SU-DHL-6 (cell line): ENCODE measurements around the gene EIF5A2.
"Not testable (repeated sequence)": the region's sequence is repeated elsewhere in the genome, so short reads cannot be mapped to it uniquely, and the experiment has no call there.

Experiments used
- H2AFZ ChIP-seq: fragments of 200-600 bp; sonication (generic); 2 replicates; pipeline ENCODE4 v1.6.1; 2014; ENCODE audit warnings: low read depth, mild to moderate bottlenecking, moderate library complexity, mixed read lengths, antibody characterized with exemption, low read length; ENCODE audit not compliant: severe bottlenecking
- H3F3A ChIP-seq: fragments of 200-600 bp; shearing (Covaris generic); 2 replicates; pipeline ENCODE4 v1.6.0; 2016; ENCODE audit warnings: antibody characterized with exemption, mild to moderate bottlenecking; ENCODE audit not compliant: insufficient read depth
- H3K27ac ChIP-seq: fragments of 200-600 bp; sonication (generic); 2 replicates; pipeline ENCODE4 v1.5.1; 2016; ENCODE audit warnings: low read depth, mild to moderate bottlenecking, low read length, moderate library complexity, mixed read lengths
- H3K27me3 ChIP-seq: fragments of 200-600 bp; sonication (generic), shearing (Covaris generic); 2 replicates; pipeline ENCODE4 v1.6.0; 2014; ENCODE audit warnings: mild to moderate bottlenecking, low read length
- H3K36me3 ChIP-seq: fragments of 200-600 bp; sonication (generic); 2 replicates; pipeline ENCODE4 v1.6.1; 2014; ENCODE audit warnings: mild to moderate bottlenecking, low read length, mixed read lengths
- H3K4me2 ChIP-seq: fragments of 300-600, 200-600 bp; shearing (Covaris generic), sonication (generic); 2 replicates; pipeline ENCODE4 v1.6.0; 2014; ENCODE audit warnings: low read length, low read depth, mild to moderate bottlenecking; ENCODE audit not compliant: poor library complexity, severe bottlenecking
- H3K4me3 ChIP-seq: fragments of 200-600 bp; sonication (generic); 2 replicates; pipeline ENCODE4 v1.5.1; 2014; ENCODE audit warnings: antibody characterized with exemption, low read length, mild to moderate bottlenecking, mixed read lengths; ENCODE audit not compliant: insufficient read depth, poor library complexity, severe bottlenecking
- H3K79me2 ChIP-seq: fragments of 200-600 bp; sonication (generic); 2 replicates; pipeline ENCODE4 v1.6.1; 2014; ENCODE audit warnings: mild to moderate bottlenecking, low read length, moderate library complexity; ENCODE audit not compliant: insufficient read depth
- H3K9ac ChIP-seq: fragments of 200-600 bp; sonication (generic); 2 replicates; pipeline ENCODE4 v1.7.0; 2014; ENCODE audit warnings: mild to moderate bottlenecking, low read length
- H3K9me2 ChIP-seq: fragments of 200-600 bp; sonication (generic); replicated peaks from 2 replicates; pipeline ENCODE4 v1.6.1; 2014; ENCODE audit warnings: low read length; ENCODE audit not compliant: insufficient read depth
- H3K9me3 ChIP-seq: fragments of 200-600 bp; sonication (generic); 2 replicates; pipeline ENCODE4 v1.6.1; 2014; ENCODE audit warnings: low read length, mixed read lengths; ENCODE audit not compliant: insufficient read depth
- H4K20me1 ChIP-seq: fragments of 200-600 bp; sonication (generic); 2 replicates; pipeline ENCODE4 v1.6.1; 2014; ENCODE audit warnings: low read depth, mild to moderate bottlenecking, antibody characterized with exemption, low read length, moderate library complexity, mixed read lengths
- EZH2phosphoT487 ChIP-seq: fragments of 200-600 bp; sonication (generic), shearing (Covaris generic); conservative IDR thresholded peaks from 2 replicates; pipeline ENCODE4 v1.6.1; 2018; ENCODE audit warnings: mild to moderate bottlenecking, antibody characterized with exemption, low read length, moderate library complexity, mixed read lengths
- TF ChIP-seq, protein P1 (sequence below): fragments of 200-600 bp; sonication (generic); IDR thresholded peaks from one replicate; pipeline ENCODE4 v1.5.1; 2017; ENCODE audit warnings: antibody characterized with exemption, mild to moderate bottlenecking, low read length, moderate library complexity; ENCODE audit not compliant: insufficient read depth, poor library complexity, severe bottlenecking

EIF5A2 gene

GRCh38 chr3:170877311-170877710, 31.1 kb downstream of the EIF5A2 start:
- H3K4me3 ChIP-seq, H3K4me2 ChIP-seq, H3K9me2 ChIP-seq, H3K9me3 ChIP-seq, H3K79me2 ChIP-seq, H2AFZ ChIP-seq, H3K36me3 ChIP-seq, H4K20me1 ChIP-seq, H3F3A ChIP-seq, H3K27me3 ChIP-seq, H3K9ac ChIP-seq, H3K27ac ChIP-seq: not testable (repeated sequence)

GRCh38 chr3:170876537-170876936, 31.9 kb downstream of the EIF5A2 start:
- no peak overlapping the region for H2AFZ ChIP-seq
- no peak for TF ChIP-seq EZH2phosphoT487
- TF ChIP-seq, protein P1, sequence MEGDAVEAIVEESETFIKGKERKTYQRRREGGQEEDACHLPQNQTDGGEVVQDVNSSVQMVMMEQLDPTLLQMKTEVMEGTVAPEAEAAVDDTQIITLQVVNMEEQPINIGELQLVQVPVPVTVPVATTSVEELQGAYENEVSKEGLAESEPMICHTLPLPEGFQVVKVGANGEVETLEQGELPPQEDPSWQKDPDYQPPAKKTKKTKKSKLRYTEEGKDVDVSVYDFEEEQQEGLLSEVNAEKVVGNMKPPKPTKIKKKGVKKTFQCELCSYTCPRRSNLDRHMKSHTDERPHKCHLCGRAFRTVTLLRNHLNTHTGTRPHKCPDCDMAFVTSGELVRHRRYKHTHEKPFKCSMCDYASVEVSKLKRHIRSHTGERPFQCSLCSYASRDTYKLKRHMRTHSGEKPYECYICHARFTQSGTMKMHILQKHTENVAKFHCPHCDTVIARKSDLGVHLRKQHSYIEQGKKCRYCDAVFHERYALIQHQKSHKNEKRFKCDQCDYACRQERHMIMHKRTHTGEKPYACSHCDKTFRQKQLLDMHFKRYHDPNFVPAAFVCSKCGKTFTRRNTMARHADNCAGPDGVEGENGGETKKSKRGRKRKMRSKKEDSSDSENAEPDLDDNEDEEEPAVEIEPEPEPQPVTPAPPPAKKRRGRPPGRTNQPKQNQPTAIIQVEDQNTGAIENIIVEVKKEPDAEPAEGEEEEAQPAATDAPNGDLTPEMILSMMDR, result no peak
- no peaks in the 10 kb centered on the region for H3F3A ChIP-seq
- H3K27ac ChIP-seq, result no peak overlapping the region
- H3K9me2 ChIP-seq, result no peaks in the 10 kb centered on the region
- H3K36me3 ChIP-seq, result no peaks in the 10 kb centered on the region
- no peaks in the 10 kb centered on the region for H3K9me3 ChIP-seq
- no peak overlapping the region for H3K9ac ChIP-seq
- no peaks in the 10 kb centered on the region for H3K27me3 ChIP-seq
- no peaks in the 10 kb centered on the region for H3K79me2 ChIP-seq
- no peak overlapping the region for H3K4me3 ChIP-seq
- H4K20me1 ChIP-seq, result no peaks in the 10 kb centered on the region
- H3K4me2 ChIP-seq, result no peak overlapping the region

DNA sequence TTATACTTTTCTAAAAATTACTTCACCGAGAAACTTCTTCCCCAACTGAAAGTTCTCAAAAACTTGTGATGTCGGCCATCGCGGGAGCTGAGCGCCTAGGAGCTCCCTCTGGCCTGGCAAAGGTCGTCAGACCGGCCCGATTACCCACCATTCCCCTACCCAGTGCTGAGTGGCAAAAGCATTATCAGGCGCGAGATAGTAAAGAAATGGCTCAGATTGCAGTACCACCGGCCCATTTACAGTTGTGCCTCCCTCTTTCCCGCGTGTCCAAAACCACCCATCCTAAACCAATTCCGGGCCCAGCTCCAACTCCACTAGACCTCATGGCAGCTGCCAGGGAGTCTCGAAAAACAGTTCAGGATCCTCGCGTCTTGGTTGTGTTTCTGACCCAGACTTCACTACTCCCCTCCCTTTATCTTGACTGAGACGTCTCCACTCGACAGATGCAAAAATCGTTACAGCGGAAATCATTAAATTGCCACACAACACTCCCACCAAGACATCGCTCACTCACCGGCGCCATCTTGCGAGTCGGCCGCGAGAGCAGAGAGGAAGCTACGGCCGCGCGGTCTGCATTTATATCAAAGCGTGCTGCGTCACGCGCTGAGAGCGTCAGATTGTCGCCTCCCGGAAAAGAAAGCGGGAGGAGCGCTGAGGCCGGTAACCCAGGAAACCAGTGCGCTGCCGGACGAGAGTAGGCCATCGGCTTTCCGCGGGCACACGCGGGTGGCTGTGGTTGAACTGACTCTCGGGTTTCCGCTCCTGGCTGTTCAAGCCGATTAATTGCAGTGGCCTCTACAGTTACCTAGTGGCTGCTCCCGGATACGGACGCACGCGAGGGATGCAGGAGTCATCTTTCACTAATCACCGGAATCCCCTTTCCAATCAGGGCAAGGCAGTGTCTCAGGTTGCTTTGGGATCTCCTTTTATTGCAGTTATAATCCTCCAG, 38.5 kb downstream of the EIF5A2 start, which contains the start of gene RPL22L1:
RPL22L1 (minus strand) TSS at position 551 of the 949 bp plus-strand sequence; CDS start at position 523, 28 bp downstream.
- Histone ChIP-seq H3K27me3 (no peaks in the 10 kb centered on the region), H3K36me3 (peaks cover 36% of the 10 kb centered on the region), H3K9ac (peak within 1 kb of the TSS; percentile 94), H3K79me2 (peaks cover 21% of the 10 kb centered on the region), H2AFZ (peak within 1 kb of the TSS; percentile 95), H3K4me2 (peak within 1 kb of the TSS; percentile 98), H3K9me2 (no peaks in the 10 kb centered on the region), H3F3A (peaks cover 50% of the 10 kb centered on the region), H3K9me3 (no peaks in the 10 kb centered on the region), H4K20me1 (peaks cover 26% of the 10 kb centered on the region), H3K27ac (peak within 1 kb of the TSS; percentile 82), H3K4me3 (peak within 1 kb of the TSS; percentile 96)
- no peak for TF ChIP-seq EZH2phosphoT487
- TF ChIP-seq, protein P1, result no peak

- Histone ChIP-seq H3K79me2 (peaks cover 21% of the 10 kb centered on the region), H3K4me2 (peak overlapping the region; percentile 98), H3K27ac (peak overlapping the region; percentile 82), H3F3A (peaks cover 57% of the 10 kb centered on the region), H3K4me3 (peak overlapping the region; percentile 96), H3K36me3 (peaks cover 36% of the 10 kb centered on the region), H2AFZ (no peak overlapping the region), H3K27me3 (no peaks in the 10 kb centered on the region), H3K9me2 (no peaks in the 10 kb centered on the region), H3K9ac (peak overlapping the region; percentile 94), H3K9me3 (no peaks in the 10 kb centered on the region), H4K20me1 (peaks cover 26% of the 10 kb centered on the region)
- no peak for TF ChIP-seq EZH2phosphoT487
- TF ChIP-seq, protein P1, result no peak
These were observed 39.2 kb downstream of the EIF5A2 start for GRCh38 chr3:170869239-170869590.
